Epithelial cell of prostate (primary cell): ENCODE measurements around the gene KLHL18.
"Not testable (repeated sequence)": the region's sequence is repeated elsewhere in the genome, so short reads cannot be mapped to it uniquely, and the experiment has no call there.

ENCODE experiments used
- DNase-seq: peaks from one replicate; pipeline ENCODE4 v3.0.0-alpha.2; 2011; ENCODE audit warnings: low read depth, low spot score
- H3K27ac ChIP-seq: fragments of 450-650 bp; 2 replicates; pipeline ENCODE4 v1.5.1; 2017; ENCODE audit warnings: mild to moderate bottlenecking

KLHL18 gene

GRCh38 chr3:47348411-47349154 is 65.8 kb downstream of the KLHL18 start:
- DNase-seq, result peak; percentile 48
- peak overlapping the region; percentile 73 for H3K27ac ChIP-seq

- no peak for DNase-seq
- H3K27ac ChIP-seq, result no peak overlapping the region
These were observed 72.3 kb downstream of the KLHL18 start for GRCh38 chr3:47355010-47355409.

- no peak for DNase-seq
- no peak overlapping the region for H3K27ac ChIP-seq
These were observed 73.5 kb downstream of the KLHL18 start for GRCh38 chr3:47356201-47356600.

GRCh38 chr3:47359323-47359722 is 76.6 kb downstream of the KLHL18 start:
- peak overlapping the region; percentile 80 for H3K27ac ChIP-seq
- no peak for DNase-seq

- DNase-seq, result peak; percentile 48
- peak overlapping the region; percentile 80 for H3K27ac ChIP-seq
These were observed 77.4 kb downstream of the KLHL18 start for GRCh38 chr3:47360110-47360517.

GRCh38 chr3:47362701-47363100 is 80.0 kb downstream of the KLHL18 start:
- H3K27ac ChIP-seq, result no peak overlapping the region
- no peak for DNase-seq

GRCh38 chr3:47365213-47366153 is 82.7 kb downstream of the KLHL18 start:
- H3K27ac ChIP-seq, result no peak overlapping the region
- DNase-seq, result no peak

GRCh38 chr3:47366833-47367232 is 84.1 kb downstream of the KLHL18 start:
- no peak for DNase-seq

GRCh38 chr3:47367631-47368030 is 84.9 kb downstream of the KLHL18 start:
- no peak for DNase-seq
- no peak overlapping the region for H3K27ac ChIP-seq

More at GRCh38 chr3:47366833-47367232, 84.1 kb downstream of the KLHL18 start:
- no peak overlapping the region for H3K27ac ChIP-seq

- not testable (repeated sequence) for DNase-seq, H3K27ac ChIP-seq
These were observed 87.3 kb downstream of the KLHL18 start for GRCh38 chr3:47370020-47370419.

- no peak overlapping the region for H3K27ac ChIP-seq
- DNase-seq, result no peak
These were observed 88.3 kb downstream of the KLHL18 start for GRCh38 chr3:47370887-47371697.

GRCh38 chr3:47374587-47374986 is 91.8 kb downstream of the KLHL18 start:
- no peak for DNase-seq
- H3K27ac ChIP-seq, result no peak overlapping the region

GRCh38 chr3:47376393-47376792 is 93.6 kb downstream of the KLHL18 start:
- DNase-seq, result no peak
- no peak overlapping the region for H3K27ac ChIP-seq

GRCh38 chr3:47377186-47377585 is 94.4 kb downstream of the KLHL18 start:
- no peak for DNase-seq
- H3K27ac ChIP-seq, result no peak overlapping the region

GRCh38 chr3:47378869-47379268 is 96.1 kb downstream of the KLHL18 start:
- DNase-seq, result no peak
- H3K27ac ChIP-seq, result no peak overlapping the region

GRCh38 chr3:47379411-47379899 is 96.7 kb downstream of the KLHL18 start:
- H3K27ac ChIP-seq, result peak overlapping the region; percentile 98
- DNase-seq, result no peak

- DNase-seq, result no peak
- peak overlapping the region; percentile 98 for H3K27ac ChIP-seq
These were observed 97.4 kb downstream of the KLHL18 start for GRCh38 chr3:47380026-47380600.

GRCh38 chr3:47380601-47381316 is 98.0 kb downstream of the KLHL18 start, which contains the start of gene PTPN23:
PTPN23 (plus strand) TSS chr3:47381021; CDS start chr3:47381097, 76 bp downstream.
- peak; percentile 90 for DNase-seq
- peak within 1 kb of the TSS; percentile 98 for H3K27ac ChIP-seq
